Natural killer cell (primary cell): ENCODE results near the gene SP140. TPM values are rescaled to one million over a fixed set of nuclear protein-coding genes. Genes with fewer than 3 reads are reported as not detected.
"Not testable (repeated sequence)": the region's sequence is repeated elsewhere in the genome, so short reads cannot be mapped to it uniquely, and the experiment has no call there.

Experiments
- ATAC-seq, 3 donors: fragments of 150-1000 bp in 2 of 3; fragments of 200-7000 bp in 1 of 3; cut with Tn5 transposase; 1 replicate in 1 of 3; 2 replicates in 2 of 3; pipeline ENCODE4 v1.10.0; 2021; ENCODE audit warnings: mild to moderate bottlenecking in 2 of 3, moderate library complexity in 2 of 3
- DNase-seq, 2 donors: peaks; one replicate each; pipeline versions ENCODE4 v3.0.0 to v3.0.0-alpha.2; 2013 to 2021; ENCODE audit warnings: mixed read lengths in 1 of 2
- H3K27ac ChIP-seq: one replicate; pipeline ENCODE4 v1.5.1; 2013; ENCODE audit warnings: mild to moderate bottlenecking, low read length
- H3K27me3 ChIP-seq: one replicate; pipeline ENCODE4 v1.6.1; 2013; ENCODE audit warnings: low read length; ENCODE audit not compliant: control insufficient read depth, insufficient read depth
- H3K36me3 ChIP-seq: one replicate; pipeline ENCODE4 v1.6.1; 2013; ENCODE audit warnings: low read length; ENCODE audit not compliant: control insufficient read depth, insufficient read depth
- H3K4me1 ChIP-seq: one replicate; pipeline ENCODE4 v1.6.1; 2013; ENCODE audit warnings: low read length; ENCODE audit not compliant: control insufficient read depth, insufficient read depth
- H3K4me3 ChIP-seq: one replicate; pipeline ENCODE4 v1.5.1; 2013; ENCODE audit warnings: low read length
- H3K9me3 ChIP-seq: one replicate; pipeline ENCODE4 v1.6.1; 2013; ENCODE audit warnings: low read length; ENCODE audit not compliant: control insufficient read depth, insufficient read depth
- H3K27ac Mint-ChIP-seq, 2 donors: one replicate each; pipeline ENCODE4 v1.8.0; 2022; ENCODE audit warnings: mild to moderate bottlenecking in 2 of 2, mixed read lengths in 2 of 2, moderate library complexity in 1 of 2
- H3K27me3 Mint-ChIP-seq, 2 donors: one replicate each; pipeline ENCODE4 v1.8.0; 2022; ENCODE audit warnings: low read depth in 2 of 2, mixed read lengths in 2 of 2
- H3K36me3 Mint-ChIP-seq: one replicate; pipeline ENCODE4 v1.8.0; 2022; ENCODE audit warnings: mixed read lengths
- H3K4me1 Mint-ChIP-seq, 2 donors: one replicate each; pipeline ENCODE4 v1.8.0; 2022; ENCODE audit warnings: mixed read lengths in 2 of 2
- H3K4me3 Mint-ChIP-seq: one replicate; pipeline ENCODE4 v1.8.0; 2022; ENCODE audit warnings: mild to moderate bottlenecking, moderate library complexity, mixed read lengths
- H3K9me3 Mint-ChIP-seq, 2 donors: one replicate each; pipeline ENCODE4 v1.8.0; 2022; ENCODE audit warnings: mixed read lengths in 2 of 2
- WGBS: methylation state at CpG from one replicate; pipeline ENCODE4 v1.1.7; 2013; ENCODE audit warnings: missing lambda C conversion rate; ENCODE audit not compliant: insufficient coverage; 5-methylcytosine and 5-hydroxymethylcytosine counted together
- intact Hi-C: fragments of 100-400 bp; cut with micrococcal nuclease; formaldehyde crosslinking; loops from one replicate; pipeline ENCODE4 v1.14.2; 2022
- total RNA-seq, 4 donors: library from RNA; stranded (reverse); fragments of 120-200 nt in 1 of 4; gene quantifications; one replicate each; pipeline versions ENCODE4 v1.2.3 to v1.2.4, GENCODE V29; 2013 to 2022
- TF ChIP-seq, protein P1 (sequence below): fragments of 200-600 bp; IDR thresholded peaks from one replicate; pipeline ENCODE4 v1.8.0; 2022; ENCODE audit warnings: antibody characterized with exemption

Gene SP140
- total RNA-seq, 3 donors from 2014 or later (not counting 1 experiment from before 2014, with no cell fraction given) = 69.1 to 89.9 (median 77.4) TPM

DNA sequence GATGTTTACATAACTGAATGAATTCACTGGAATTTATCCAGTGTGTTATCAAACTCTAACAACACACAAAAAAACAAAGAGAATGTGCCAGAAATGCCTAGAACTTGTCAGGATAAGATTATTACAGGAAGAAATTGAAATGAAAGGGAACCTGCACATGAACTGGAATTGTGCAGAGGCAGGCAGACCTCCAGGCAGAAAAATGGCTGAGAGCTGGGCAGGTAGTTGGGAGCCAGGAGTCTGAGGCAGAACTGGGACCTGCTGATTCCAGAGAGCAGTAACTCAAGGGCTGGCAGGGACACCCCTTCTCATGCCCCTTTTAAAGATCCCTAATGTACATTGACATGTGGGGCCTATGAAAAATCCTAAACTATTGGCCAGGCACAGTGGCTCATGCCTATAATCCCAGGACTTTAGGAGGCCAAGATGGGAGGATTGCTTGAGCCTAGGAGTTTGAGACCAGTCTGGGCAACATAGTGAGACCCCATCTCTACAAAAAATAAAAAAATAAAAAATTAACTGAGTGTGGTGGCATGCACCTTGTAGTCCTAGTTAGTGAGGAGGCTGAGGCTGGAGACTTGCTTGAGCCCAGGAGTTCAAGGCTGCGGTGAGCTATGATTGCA lies 5.1 kb upstream of the SP140 start:
- H3K4me1 ChIP-seq = peaks cover 43% of the 10 kb centered on the region
- no peaks in the 10 kb centered on the region for H3K27me3 ChIP-seq
- peak overlapping the region; percentile 83 for H3K27ac ChIP-seq
- H3K36me3 ChIP-seq = peaks cover 15% of the 10 kb centered on the region
- intact Hi-C loops = no loop called here
- TF ChIP-seq, protein P1, sequence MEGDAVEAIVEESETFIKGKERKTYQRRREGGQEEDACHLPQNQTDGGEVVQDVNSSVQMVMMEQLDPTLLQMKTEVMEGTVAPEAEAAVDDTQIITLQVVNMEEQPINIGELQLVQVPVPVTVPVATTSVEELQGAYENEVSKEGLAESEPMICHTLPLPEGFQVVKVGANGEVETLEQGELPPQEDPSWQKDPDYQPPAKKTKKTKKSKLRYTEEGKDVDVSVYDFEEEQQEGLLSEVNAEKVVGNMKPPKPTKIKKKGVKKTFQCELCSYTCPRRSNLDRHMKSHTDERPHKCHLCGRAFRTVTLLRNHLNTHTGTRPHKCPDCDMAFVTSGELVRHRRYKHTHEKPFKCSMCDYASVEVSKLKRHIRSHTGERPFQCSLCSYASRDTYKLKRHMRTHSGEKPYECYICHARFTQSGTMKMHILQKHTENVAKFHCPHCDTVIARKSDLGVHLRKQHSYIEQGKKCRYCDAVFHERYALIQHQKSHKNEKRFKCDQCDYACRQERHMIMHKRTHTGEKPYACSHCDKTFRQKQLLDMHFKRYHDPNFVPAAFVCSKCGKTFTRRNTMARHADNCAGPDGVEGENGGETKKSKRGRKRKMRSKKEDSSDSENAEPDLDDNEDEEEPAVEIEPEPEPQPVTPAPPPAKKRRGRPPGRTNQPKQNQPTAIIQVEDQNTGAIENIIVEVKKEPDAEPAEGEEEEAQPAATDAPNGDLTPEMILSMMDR = no peak
- DNase-seq = no peak
- H3K36me3 Mint-ChIP-seq = peaks cover 10% of the 10 kb centered on the region
- no peaks in the 10 kb centered on the region for H3K27me3 Mint-ChIP-seq
- H3K4me3 ChIP-seq = peak overlapping the region; percentile 73
- peaks cover 48 to 68% of the 10 kb centered on the region in 2 donors for H3K4me1 Mint-ChIP-seq
- no peaks in the 10 kb centered on the region for H3K9me3 Mint-ChIP-seq
- peak overlapping the region; percentile 99 for H3K4me3 Mint-ChIP-seq
- no peaks in the 10 kb centered on the region for H3K9me3 ChIP-seq
- no peak for ATAC-seq
- H3K27ac Mint-ChIP-seq = peak overlapping the region; percentile 96 to 97
- 100% methylated on average over 1 of the region's 1 CpG for WGBS

DNA sequence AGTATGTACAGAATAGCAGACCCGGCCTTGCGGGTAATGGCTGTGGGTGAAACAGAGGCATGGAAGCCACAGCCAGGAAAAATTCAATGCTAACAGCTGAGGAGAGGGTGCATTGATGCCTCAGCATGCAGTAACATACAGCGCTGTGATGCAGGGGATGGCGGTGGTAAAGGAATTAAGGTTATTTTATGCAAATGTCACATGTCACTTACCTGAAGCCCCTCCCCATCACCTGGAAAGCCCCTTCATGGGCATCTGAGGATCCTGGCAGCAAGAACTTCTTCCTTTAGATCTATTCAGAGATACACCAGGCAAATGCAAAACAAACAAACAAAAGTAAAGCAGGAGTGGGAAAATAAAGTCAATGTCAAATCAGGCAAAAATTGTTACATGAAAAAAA lies 4.0 kb upstream of the SP140 start:
- Mint-ChIP-seq H3K9me3 (no peaks in the 10 kb centered on the region), H3K27me3 (no peaks in the 10 kb centered on the region), H3K27ac (no peak overlapping the region), H3K4me1 (peaks cover 50 to 68% of the 10 kb centered on the region in 2 donors), H3K36me3 (no peaks in the 10 kb centered on the region), H3K4me3 (no peak overlapping the region)
- H3K27ac ChIP-seq = no peak overlapping the region
- DNase-seq = peak in 1 of 2 donors; percentile 26
- TF ChIP-seq, protein P1 = no peak
- H3K4me3 ChIP-seq = no peak overlapping the region
- H3K27me3 ChIP-seq = no peaks in the 10 kb centered on the region
- H3K4me1 ChIP-seq = peaks cover 50% of the 10 kb centered on the region
- no peaks in the 10 kb centered on the region for H3K9me3 ChIP-seq
- 100% methylated on average over 2 of the region's 4 CpGs for WGBS
- H3K36me3 ChIP-seq = peaks cover 5% of the 10 kb centered on the region
- ATAC-seq = no peak
- intact Hi-C loops = no loop called here

GRCh38 chr2:230222829-230223228 lies 2.7 kb upstream of the SP140 start:
- H3K4me3 ChIP-seq, H3K36me3 ChIP-seq, H3K27me3 Mint-ChIP-seq, ATAC-seq, DNase-seq, H3K4me3 Mint-ChIP-seq, intact Hi-C loops, H3K36me3 Mint-ChIP-seq, H3K27ac ChIP-seq, H3K9me3 ChIP-seq, H3K27me3 ChIP-seq, H3K9me3 Mint-ChIP-seq: not testable (repeated sequence)
- 85% methylated on average over 4 of the region's 4 CpGs for WGBS
- H3K4me1 ChIP-seq = peaks cover 50% of the 10 kb centered on the region
- H3K27ac Mint-ChIP-seq = peak overlapping the region in 1 of 2 donors; percentile 100
- H3K4me1 Mint-ChIP-seq = peaks cover 52 to 66% of the 10 kb centered on the region in 2 donors

DNA sequence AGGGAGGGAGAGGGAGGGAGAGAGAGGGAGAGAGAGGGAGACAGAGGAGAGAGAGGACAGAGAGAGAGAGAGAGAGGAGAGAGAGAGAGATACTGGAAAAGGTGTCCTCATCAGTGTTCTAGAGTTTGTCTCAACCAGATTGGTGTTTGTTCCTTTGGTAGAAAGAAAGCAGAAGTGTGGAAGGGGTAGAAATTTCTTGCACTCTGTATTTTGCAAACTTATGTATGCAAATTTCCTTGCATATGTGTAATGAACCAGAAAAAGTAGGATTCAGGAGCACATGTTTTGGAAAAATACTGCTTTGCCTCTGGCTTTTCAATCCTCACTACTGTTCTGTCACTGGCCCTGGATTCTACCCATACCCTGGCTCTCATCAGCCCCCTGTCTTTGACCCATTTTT lies 1.1 kb upstream of the SP140 start:
- intact Hi-C loops = no loop called here

More for the DNA sequence above, 1.1 kb upstream of the SP140 start:
- no peak for ATAC-seq
- Histone ChIP-seq H3K36me3 (no peaks in the 10 kb centered on the region), H3K27ac (peak overlapping the region; percentile 90), H3K27me3 (no peaks in the 10 kb centered on the region), H3K4me3 (no peak overlapping the region), H3K9me3 (no peaks in the 10 kb centered on the region), H3K4me1 (peaks cover 46% of the 10 kb centered on the region)
- no peak for DNase-seq
- TF ChIP-seq, protein P1 = no peak
- no peaks in the 10 kb centered on the region for H3K27me3 Mint-ChIP-seq
- no peak overlapping the region for H3K4me3 Mint-ChIP-seq
- H3K36me3 Mint-ChIP-seq = no peaks in the 10 kb centered on the region
- peak overlapping the region; percentile 99 to 100 for H3K27ac Mint-ChIP-seq
- H3K4me1 Mint-ChIP-seq = peaks cover 54 to 66% of the 10 kb centered on the region in 2 donors
- no peaks in the 10 kb centered on the region for H3K9me3 Mint-ChIP-seq
